ENCODE data around the gene KLF15. TPM values are rescaled to one million over a fixed set of nuclear protein-coding genes. Genes with fewer than 3 reads are reported as not detected.

The KLF15 gene
- total RNA-seq, result 3.1 TPM

DNA sequence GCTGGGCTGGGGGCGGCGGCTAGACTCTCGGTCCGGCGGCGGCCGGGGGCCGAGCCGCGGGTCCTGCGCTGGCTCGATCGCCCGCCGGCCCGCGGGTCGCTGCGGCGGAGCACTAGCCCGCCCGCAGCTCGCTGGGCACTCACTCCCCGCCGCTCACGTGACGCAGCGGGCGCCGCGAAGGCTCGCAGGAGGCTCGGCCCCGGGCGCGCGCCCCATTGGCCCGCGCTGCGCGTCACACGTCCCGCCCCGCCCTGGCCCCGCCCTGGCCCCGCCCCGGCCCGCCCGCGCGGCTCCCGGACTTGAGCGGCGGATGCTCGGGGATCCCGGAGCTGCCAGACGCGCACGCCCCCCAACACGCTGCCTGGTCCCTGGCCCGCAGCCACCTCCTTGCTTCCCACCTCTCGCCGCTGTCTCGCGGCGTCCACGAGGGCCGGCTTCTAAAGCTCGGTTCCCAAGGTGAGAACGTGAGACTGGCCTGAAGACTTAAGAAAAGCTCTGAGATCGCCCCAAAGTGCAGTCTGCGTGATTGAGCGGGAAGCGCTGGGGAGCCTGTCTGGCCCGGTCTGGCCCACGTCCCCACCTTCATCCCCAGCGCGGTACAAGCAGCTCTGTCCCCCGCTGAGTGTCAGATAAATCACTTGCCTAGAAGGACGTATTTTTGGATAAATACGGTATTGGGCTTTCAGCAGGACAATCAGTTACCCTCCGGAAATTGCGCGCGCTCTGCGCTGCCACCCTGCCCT lies at the start of gene KLF15:
KLF15 (minus strand) TSS at position 114 of the 743 bp plus-strand sequence. CDS start 4,486 bp downstream, outside the sequence.

GRCh38 chr3:126394179-126394976 lies 37.2 kb upstream of the KLF15 start, which contains the start of gene CFAP100:
Gene CFAP100, plus strand, starts transcription at chr3:126394909. Its CDS starts 1,092 bp downstream, at chr3:126396001.

Other genes starting within 250 kb of the KLF15 start
- gene ALDH1L1, start 176.8 kb downstream of the KLF15 start, total RNA-seq, result 2.8 TPM
- 5.9 TPM for gene CFAP100, start 37.5 kb upstream of the KLF15 start, total RNA-seq
- gene ZXDC, start 118.5 kb upstream of the KLF15 start, total RNA-seq, result 74.8 TPM
- gene UROC1, start 160.4 kb upstream of the KLF15 start, total RNA-seq, result not detected
- not detected for gene CHST13, start 166.7 kb upstream of the KLF15 start, total RNA-seq
- gene C3orf22, start 201.5 kb upstream of the KLF15 start, total RNA-seq, result not detected

Data from parietal lobe (tissue), 1 donor.